GM21528 (cell line): ENCODE measurements around the gene CCDC112.
A peak's percentile ranks its signal among the peaks of the same experiment; 100 is the strongest.
"Not testable (repeated sequence)": the region's sequence is repeated elsewhere in the genome, so short reads cannot be mapped to it uniquely, and the experiment has no call there.

Experiments
- ATAC-seq: cut with Tn5 transposase; IDR thresholded peaks from one replicate; pipeline ENCODE4 v1.9.1; 2021; ENCODE audit warnings: mild to moderate bottlenecking, moderate library complexity; ENCODE audit not compliant: unreplicated experiment, low FRiP score

The CCDC112 gene

GRCh38 chr5:115263078-115263380 lies 33.4 kb downstream of the CCDC112 start:
- ATAC-seq = no peak

- ATAC-seq = peak; percentile 95
Measured at GRCh38 chr5:115262321-115263077, 34.0 kb downstream of the CCDC112 start, which contains the start of gene PGGT1B. PGGT1B (minus strand) TSS chr5:115262877; CDS start chr5:115262851, 26 bp downstream.

GRCh38 chr5:115262011-115262320 lies 34.5 kb downstream of the CCDC112 start:
- peak; percentile 54 for ATAC-seq

GRCh38 chr5:115260248-115260647 lies 36.2 kb downstream of the CCDC112 start:
- ATAC-seq = no peak

GRCh38 chr5:115257981-115258380 lies 38.5 kb downstream of the CCDC112 start:
- no peak for ATAC-seq

- ATAC-seq = not testable (repeated sequence)
Measured at GRCh38 chr5:115249379-115249778, 47.1 kb downstream of the CCDC112 start.

- peak; percentile 70 for ATAC-seq
Measured at GRCh38 chr5:115246361-115246991, 50.0 kb downstream of the CCDC112 start.

GRCh38 chr5:115243412-115243811 lies 53.0 kb downstream of the CCDC112 start:
- ATAC-seq = no peak

GRCh38 chr5:115241881-115242642 lies 54.4 kb downstream of the CCDC112 start:
- no peak for ATAC-seq

GRCh38 chr5:115237066-115237465 lies 59.4 kb downstream of the CCDC112 start:
- no peak for ATAC-seq

- ATAC-seq = no peak
Measured at GRCh38 chr5:115236599-115236998, 59.9 kb downstream of the CCDC112 start.

GRCh38 chr5:115231598-115231997 lies 64.9 kb downstream of the CCDC112 start:
- ATAC-seq = no peak

- no peak for ATAC-seq
Measured at GRCh38 chr5:115229606-115230005, 66.8 kb downstream of the CCDC112 start.

- no peak for ATAC-seq
Measured at GRCh38 chr5:115227281-115227680, 69.2 kb downstream of the CCDC112 start.
